IPS-15b (cell line): ENCODE data around the gene IQGAP2.

Source experiments
- H3K27me3 ChIP-seq: one replicate; pipeline ENCODE4 v1.6.1; 2013; ENCODE audit warnings: low read length; ENCODE audit not compliant: control insufficient read depth, insufficient read depth
- H3K36me3 ChIP-seq: one replicate; pipeline ENCODE4 v1.6.1; 2013; ENCODE audit warnings: low read length; ENCODE audit not compliant: control insufficient read depth, insufficient read depth
- H3K4me1 ChIP-seq: one replicate; pipeline ENCODE4 v1.6.1; 2013; ENCODE audit warnings: mild to moderate bottlenecking, low read length; ENCODE audit not compliant: control insufficient read depth, insufficient read depth
- H3K4me3 ChIP-seq: one replicate; pipeline ENCODE4 v1.5.1; 2013; ENCODE audit warnings: low read depth, low read length
- H3K9ac ChIP-seq: one replicate; pipeline ENCODE4 v1.6.1; 2013; ENCODE audit warnings: low read depth, mild to moderate bottlenecking, low read length
- H3K9me3 ChIP-seq: one replicate; pipeline ENCODE4 v1.6.1; 2013; ENCODE audit warnings: mild to moderate bottlenecking, low read length; ENCODE audit not compliant: control insufficient read depth, insufficient read depth

The IQGAP2 gene

DNA sequence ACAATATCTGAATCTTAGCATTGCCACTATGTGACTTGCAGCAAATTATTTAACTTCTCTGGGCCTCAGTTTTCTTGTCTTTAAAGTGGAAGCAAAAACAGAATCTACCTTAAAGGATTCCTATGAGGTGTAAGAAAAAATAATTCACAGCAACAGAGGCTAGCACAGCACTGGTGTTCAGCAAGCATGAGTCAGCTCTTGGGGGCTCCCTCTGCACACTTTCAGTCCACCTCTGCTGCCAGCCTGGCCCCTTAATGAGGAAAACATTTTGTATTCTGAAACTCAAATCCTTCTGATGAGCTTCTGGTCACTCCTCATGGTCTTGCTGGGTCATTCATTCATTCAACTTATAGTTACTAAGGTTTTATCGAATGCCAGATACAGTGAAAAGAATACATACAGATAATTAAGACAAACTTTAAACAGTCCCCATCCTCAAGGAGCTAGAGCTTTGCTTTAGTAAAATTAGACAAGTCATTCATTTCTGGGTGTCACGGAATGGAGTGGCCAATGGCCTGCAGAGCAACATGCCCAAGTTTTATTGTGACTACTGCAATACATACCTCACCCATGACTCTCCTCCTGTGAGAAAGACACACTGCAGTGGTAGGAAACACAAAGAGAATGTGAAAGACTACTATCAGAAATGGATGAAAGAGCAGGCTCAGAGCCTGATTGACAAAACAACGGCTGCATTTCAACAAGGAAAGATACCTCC, 26.8 kb upstream of the IQGAP2 start:
- Histone ChIP-seq H3K4me3 (no peak overlapping the region), H3K9me3 (no peaks in the 10 kb centered on the region), H3K9ac (no peak overlapping the region), H3K27me3 (no peaks in the 10 kb centered on the region), H3K36me3 (no peaks in the 10 kb centered on the region), H3K4me1 (peaks cover 6% of the 10 kb centered on the region)

DNA sequence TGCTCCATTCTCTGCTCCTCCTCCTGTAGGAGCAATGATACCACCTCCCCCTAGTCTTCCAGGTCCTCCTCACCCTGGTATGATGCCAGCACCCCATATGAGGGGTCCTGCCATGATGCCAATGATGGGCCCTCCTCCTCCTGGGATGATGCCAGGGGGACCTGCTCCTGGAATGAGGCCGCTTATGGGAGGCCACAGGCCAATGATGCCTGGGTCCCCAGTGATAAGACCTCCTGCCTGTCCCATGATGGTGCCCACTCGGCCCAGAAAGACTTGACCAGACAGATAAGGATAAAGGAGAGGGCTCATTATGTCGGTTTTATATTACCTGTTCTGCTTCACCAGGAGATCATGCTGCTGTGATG, 26.2 kb upstream of the IQGAP2 start:
- Histone ChIP-seq H3K36me3 (no peaks in the 10 kb centered on the region), H3K4me3 (no peak overlapping the region), H3K9me3 (no peaks in the 10 kb centered on the region), H3K27me3 (no peaks in the 10 kb centered on the region), H3K9ac (no peak overlapping the region), H3K4me1 (peaks cover 6% of the 10 kb centered on the region)

DNA sequence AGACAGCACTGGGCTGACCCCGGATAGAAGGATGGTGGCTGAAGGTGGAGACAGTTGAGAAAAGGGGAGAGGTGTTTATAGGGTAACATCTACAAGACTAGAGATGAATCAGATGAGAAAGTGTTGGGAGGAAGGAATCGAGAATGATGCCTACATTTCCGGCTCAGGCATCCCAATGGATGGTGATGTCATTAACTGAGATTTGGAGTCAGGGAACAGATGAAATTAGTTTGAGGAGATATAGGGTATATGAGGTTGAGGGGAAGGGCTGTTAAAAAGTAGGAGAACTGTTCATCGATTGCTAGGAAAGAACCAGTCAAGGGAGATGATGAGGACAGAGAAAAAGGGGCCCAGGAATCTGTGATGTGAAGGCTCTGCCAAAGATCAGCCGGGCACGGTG, 24.7 kb upstream of the IQGAP2 start:
- Histone ChIP-seq H3K9ac (no peak overlapping the region), H3K36me3 (no peaks in the 10 kb centered on the region), H3K4me3 (no peak overlapping the region), H3K27me3 (no peaks in the 10 kb centered on the region), H3K4me1 (no peaks in the 10 kb centered on the region), H3K9me3 (no peaks in the 10 kb centered on the region)

DNA sequence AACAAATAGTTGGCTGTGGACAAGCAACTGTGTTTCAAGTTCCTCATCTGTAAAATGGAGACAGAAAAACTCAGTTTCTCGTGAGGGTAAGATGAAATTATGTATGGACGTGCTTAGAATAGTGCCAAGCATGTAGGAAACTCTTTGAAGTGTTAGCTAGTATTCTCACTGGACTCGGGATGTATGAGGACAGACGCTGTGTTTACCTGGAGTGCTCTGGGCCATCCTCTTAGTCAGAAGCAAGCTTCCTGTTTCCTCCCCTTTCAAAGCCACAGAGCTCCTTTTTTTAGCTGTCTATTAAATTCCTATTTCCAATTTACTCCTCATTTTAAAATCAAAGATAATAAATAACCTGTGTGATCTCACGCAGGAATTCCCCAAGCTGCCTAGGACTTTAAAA, 23.8 kb upstream of the IQGAP2 start:
- H3K4me3 ChIP-seq, result no peak overlapping the region
- H3K4me1 ChIP-seq, result no peaks in the 10 kb centered on the region
- H3K9ac ChIP-seq, result no peak overlapping the region
- H3K27me3 ChIP-seq, result no peaks in the 10 kb centered on the region
- no peaks in the 10 kb centered on the region for H3K36me3 ChIP-seq
- no peaks in the 10 kb centered on the region for H3K9me3 ChIP-seq

DNA sequence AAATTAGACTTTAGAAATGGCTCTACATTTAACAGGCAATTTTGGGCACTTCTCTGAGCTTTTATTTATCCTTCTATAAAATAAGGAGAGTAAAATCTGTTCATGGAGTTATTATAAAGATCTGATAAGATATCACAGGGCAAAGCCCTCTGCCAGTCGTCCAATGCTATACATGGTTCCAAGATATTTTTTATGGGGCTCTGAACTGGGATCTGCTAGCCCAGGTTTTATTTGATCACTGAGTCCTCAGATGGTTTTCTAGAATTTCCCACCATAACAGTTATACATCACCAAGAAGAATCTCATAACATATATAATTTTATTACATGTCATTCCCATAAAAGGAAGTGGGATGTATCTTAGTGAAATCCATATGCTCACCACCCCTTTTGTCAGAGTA, 23.2 kb upstream of the IQGAP2 start:
- H3K4me1 ChIP-seq, result no peaks in the 10 kb centered on the region
- H3K4me3 ChIP-seq, result no peak overlapping the region
- no peaks in the 10 kb centered on the region for H3K9me3 ChIP-seq
- no peaks in the 10 kb centered on the region for H3K36me3 ChIP-seq
- no peaks in the 10 kb centered on the region for H3K27me3 ChIP-seq
- no peak overlapping the region for H3K9ac ChIP-seq

DNA sequence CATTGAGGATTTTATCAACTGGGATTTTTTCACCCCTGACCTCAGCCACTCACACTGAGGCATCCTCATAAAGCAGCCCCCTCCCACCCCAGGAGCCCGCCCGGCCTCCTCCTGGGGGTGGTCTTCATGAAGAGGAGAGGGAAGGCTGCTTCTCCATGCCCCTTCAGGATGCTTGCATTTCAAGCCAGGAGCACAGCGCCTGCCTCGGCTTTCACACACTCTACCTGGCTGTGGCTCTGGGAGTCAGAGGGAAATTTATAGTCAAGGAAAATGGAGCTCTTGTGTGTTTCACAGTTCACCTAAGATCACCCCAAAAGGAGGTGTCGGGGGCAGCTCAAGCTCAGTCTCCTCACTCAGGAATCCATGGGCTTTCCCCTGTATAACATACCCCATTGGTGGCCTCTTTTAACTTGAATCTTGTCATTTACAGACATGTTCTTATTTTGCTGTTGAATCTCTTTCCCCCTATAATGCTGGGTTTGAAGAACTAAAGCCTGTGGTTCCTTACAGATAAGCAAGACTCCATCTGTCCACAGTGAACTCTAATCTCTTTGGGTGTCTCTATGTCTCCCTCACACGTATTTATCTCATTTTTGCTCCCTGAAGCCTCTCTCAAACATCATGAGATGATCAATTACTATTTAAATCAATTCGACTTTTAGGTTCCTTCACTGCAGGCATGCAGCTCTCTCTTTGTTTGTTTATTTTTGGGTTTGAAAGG, 22.6 kb upstream of the IQGAP2 start:
- Histone ChIP-seq H3K4me1 (no peaks in the 10 kb centered on the region), H3K27me3 (no peaks in the 10 kb centered on the region), H3K4me3 (no peak overlapping the region), H3K9me3 (no peaks in the 10 kb centered on the region), H3K9ac (no peak overlapping the region), H3K36me3 (no peaks in the 10 kb centered on the region)

DNA sequence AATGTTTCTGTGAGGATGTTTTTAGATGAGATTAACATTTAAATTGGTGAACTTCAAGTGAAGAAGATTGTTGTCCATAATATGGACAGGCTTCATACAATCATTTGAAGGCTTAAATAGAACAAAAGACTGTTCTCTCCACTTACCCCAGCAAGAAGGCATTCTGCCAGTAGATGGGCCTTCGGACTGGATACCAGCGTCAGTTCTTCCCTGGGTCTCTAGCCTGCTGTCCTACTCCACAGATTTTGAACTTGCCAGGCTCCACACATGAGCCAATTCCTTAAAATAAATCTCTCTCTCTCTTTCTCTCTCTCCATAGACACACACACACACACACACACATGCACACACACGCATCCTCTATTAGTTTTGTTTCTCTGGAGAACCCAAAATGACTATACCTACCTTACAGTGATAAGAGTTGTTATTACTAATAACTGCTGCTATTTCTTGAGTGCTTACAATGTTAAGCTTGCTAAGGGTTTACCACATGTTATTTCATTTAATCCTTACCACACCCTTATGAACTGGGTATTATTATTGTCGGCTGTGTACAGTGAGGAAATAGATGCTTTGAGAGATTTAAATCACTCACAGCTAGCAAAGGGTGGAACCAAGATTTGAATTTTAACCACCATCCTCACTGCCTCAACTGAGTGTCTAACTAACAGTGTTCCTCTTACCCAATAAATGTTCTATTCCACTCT, 19.8 kb upstream of the IQGAP2 start:
- Histone ChIP-seq H3K9ac (no peak overlapping the region), H3K36me3 (no peaks in the 10 kb centered on the region), H3K27me3 (no peaks in the 10 kb centered on the region), H3K4me1 (no peaks in the 10 kb centered on the region), H3K4me3 (no peak overlapping the region), H3K9me3 (no peaks in the 10 kb centered on the region)

DNA sequence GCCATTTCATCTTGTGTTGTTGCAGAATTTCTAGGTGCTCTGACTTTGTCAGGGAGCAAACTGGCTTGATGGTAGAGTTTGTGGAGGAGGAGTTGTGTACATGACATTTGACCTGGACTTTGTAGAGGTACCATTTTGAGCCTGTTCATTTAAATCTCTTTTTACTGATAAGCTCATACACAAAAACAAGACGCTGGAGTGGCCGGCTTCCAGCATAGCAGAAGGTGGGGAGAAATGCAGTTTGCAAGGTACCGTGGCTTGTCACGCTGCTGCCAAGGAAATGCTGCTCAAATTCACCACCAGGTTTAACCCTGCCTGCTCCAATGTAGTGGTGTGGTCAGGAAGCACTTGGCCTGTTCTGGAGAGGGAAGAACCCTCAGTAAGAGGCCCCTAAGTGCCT, 18.9 kb upstream of the IQGAP2 start:
- H3K4me1 ChIP-seq, result peaks cover 4% of the 10 kb centered on the region
- H3K4me3 ChIP-seq, result no peak overlapping the region
- H3K9ac ChIP-seq, result no peak overlapping the region
- H3K9me3 ChIP-seq, result no peaks in the 10 kb centered on the region
- H3K27me3 ChIP-seq, result no peaks in the 10 kb centered on the region
- no peaks in the 10 kb centered on the region for H3K36me3 ChIP-seq

DNA sequence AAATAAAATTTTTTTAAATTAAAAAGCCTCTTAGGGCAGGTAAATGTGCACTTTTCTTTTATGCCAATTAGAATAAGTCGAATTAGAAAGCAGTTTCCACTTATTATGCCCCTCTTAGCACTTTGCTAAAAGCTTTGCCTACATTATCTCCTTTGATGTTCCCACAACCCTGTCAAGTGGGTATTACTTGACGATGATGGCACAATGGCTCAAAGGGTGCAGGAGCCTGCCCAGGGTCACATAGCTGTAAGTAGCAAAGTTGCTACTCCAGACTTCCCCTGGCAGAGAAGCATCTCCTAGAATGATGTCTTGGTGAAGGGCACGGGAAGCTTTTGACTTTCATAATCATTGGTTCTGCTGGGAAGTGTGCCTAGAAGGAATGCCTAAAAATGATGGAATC, 18.4 kb upstream of the IQGAP2 start:
- H3K9me3 ChIP-seq, result no peaks in the 10 kb centered on the region
- H3K36me3 ChIP-seq, result no peaks in the 10 kb centered on the region
- no peaks in the 10 kb centered on the region for H3K27me3 ChIP-seq
- H3K4me3 ChIP-seq, result no peak overlapping the region
- H3K9ac ChIP-seq, result no peak overlapping the region
- peaks cover 4% of the 10 kb centered on the region for H3K4me1 ChIP-seq

DNA sequence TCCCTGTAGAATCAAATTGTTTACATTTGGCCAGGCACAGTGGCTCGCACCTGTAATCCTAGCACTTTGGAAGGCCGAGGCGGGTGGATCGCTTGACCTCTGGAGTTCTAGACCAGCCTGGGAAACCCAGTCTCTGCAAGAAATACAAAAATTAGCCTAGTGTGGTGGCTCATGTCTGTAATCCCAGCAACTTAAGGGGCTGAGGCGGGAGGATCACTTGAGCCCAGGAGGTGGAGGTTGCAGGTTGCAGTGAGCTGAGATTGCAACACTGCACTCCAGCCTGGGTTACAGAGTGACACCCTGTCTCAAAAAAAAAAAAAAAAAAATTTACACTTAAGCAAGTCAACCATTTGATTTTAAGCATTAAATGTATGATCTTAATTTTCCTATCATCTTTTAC, 17.5 kb upstream of the IQGAP2 start:
- no peaks in the 10 kb centered on the region for H3K9me3 ChIP-seq
- no peak overlapping the region for H3K9ac ChIP-seq
- H3K27me3 ChIP-seq, result no peaks in the 10 kb centered on the region
- no peaks in the 10 kb centered on the region for H3K36me3 ChIP-seq
- H3K4me1 ChIP-seq, result peaks cover 4% of the 10 kb centered on the region
- no peak overlapping the region for H3K4me3 ChIP-seq

DNA sequence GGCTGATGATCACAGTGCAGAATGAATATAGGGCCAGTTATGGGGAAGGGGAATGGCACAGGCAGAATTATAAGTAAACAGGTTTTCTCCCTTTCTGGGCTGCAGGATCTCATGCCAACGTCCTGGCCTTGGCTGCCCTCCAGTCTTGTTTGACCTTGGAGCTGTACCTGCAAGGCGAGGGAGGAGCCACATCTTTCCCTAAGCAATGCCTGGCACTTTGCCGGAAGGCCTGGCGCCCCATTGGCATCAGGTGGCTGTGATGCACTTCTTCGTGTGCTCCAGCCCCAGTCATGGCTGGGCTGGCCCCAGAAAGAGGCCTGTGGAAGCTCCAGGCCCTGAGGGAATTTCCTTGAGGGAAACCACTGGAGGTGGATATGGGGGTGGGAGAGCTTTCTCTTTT, 16.7 kb upstream of the IQGAP2 start:
- Histone ChIP-seq H3K4me3 (no peak overlapping the region), H3K9me3 (no peaks in the 10 kb centered on the region), H3K4me1 (peaks cover 8% of the 10 kb centered on the region), H3K36me3 (no peaks in the 10 kb centered on the region), H3K27me3 (no peaks in the 10 kb centered on the region), H3K9ac (no peak overlapping the region)

DNA sequence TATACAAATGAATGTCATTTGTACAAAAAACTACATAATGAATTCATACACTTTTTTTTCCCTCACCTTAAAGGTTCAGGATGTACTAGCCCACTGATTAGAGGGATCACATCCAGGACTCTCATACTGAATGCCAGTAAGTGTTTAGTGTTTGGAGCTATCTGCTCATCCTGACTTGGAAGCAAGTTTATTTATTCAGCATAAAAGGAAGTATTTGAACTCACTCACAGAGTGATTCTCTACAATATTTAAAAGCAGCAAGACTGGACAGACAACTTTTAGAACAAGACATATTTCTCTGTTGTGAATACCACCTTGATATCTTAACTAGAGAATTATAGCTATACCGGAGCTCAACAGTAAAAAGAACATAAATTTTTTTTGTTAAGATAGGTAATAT, 14.8 kb upstream of the IQGAP2 start:
- no peak overlapping the region for H3K4me3 ChIP-seq
- H3K4me1 ChIP-seq, result peaks cover 12% of the 10 kb centered on the region
- H3K9ac ChIP-seq, result no peak overlapping the region
- no peaks in the 10 kb centered on the region for H3K27me3 ChIP-seq
- H3K36me3 ChIP-seq, result no peaks in the 10 kb centered on the region
- no peaks in the 10 kb centered on the region for H3K9me3 ChIP-seq
